ENCODE measurements around the gene PLEKHM1.
"Not testable (repeated sequence)": the region's sequence is repeated elsewhere in the genome, so short reads cannot be mapped to it uniquely, and the experiment has no call there.

PLEKHM1 gene

GRCh38 chr17:45490615-45491433 lies at the start of gene PLEKHM1:
Gene PLEKHM1, minus strand, starts transcription at chr17:45490721. Its CDS starts 8,237 bp downstream, at chr17:45482484.
- peak within 1 kb of the TSS; percentile 65 for H3K4me3 ChIP-seq (ENCODE audit: low read depth, low read length)

DNA sequence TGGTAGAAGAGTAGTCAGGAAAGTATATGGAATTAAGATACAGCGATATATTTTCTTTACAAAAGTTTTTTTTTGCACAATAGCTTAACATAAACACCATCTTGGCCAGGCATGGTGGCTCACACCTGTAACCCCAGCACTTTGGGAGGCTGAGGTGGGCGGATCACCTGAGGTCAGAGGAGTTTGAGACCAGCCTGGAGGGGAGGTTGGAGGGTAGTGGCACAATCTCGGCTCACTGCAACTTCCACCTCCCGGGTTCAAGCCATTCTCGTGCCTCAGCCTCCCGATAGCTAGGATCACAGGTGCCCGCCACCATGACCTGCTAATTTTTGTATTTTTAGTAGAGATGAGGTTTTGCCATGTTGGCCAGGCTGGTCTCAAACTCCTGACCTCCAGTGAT lies 47.6 kb upstream of the PLEKHM1 start:
- H3K4me3 ChIP-seq (ENCODE audit: low read depth, low read length) = not testable (repeated sequence)

GRCh38 chr17:45506072-45506471 lies 15.6 kb upstream of the PLEKHM1 start:
- not testable (repeated sequence) for H3K4me3 ChIP-seq (ENCODE audit: low read depth, low read length)

- not testable (repeated sequence) for H3K4me3 ChIP-seq (ENCODE audit: low read depth, low read length)
Measured at GRCh38 chr17:45505183-45505582, 14.7 kb upstream of the PLEKHM1 start.

DNA sequence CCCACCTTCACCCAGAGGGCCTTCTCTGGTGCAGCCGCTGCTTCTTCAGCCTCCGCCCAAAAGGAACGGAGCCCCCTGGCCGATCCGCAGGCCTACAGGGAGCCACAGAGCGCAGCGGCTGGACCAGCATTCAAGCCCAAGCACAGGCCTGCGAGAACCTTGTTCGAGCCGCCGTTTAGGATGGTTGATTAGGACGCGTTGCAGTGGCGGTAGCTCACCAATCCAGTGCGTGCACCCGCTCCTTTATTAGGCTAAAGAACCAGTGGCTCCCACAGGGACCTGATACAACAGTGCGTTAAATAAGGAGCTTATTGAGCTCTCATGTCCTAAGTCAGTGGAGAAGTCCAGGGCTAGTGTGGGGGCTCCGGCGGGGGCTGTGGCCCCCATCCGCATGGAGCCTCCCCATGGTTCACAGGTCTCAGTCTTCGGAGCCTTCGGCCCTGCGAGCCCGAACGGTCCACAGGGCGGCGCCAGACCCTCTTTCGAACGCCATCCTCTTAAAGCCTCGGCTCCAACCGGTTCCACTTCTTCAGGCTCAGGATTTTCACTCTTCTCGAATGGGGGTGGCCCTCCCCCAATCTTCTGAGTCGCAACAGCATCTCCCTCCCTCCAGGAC lies 10.7 kb upstream of the PLEKHM1 start:
- H3K4me3 ChIP-seq (ENCODE audit: low read depth, low read length) = not testable (repeated sequence)

GRCh38 chr17:45500478-45500877 lies 10.0 kb upstream of the PLEKHM1 start:
- H3K4me3 ChIP-seq (ENCODE audit: low read depth, low read length) = not testable (repeated sequence)

DNA sequence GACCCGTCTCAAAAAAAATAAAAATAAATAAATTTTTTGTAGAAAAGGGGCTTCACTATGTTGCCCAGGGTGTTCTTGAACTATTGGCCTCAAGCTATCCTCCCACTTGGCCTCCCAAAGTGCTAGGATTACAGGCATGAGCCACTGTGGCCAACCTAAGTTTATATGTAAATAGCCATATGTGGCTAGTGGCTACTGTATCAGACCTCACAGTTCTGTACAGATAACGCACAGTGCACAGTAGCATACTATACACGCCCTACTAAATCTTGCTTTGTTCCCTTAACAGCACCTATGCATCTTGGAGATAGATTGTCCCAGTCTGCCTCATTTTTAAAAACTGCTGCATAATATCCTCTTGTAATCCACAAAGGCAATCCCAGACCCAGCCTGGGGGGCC lies 8.7 kb upstream of the PLEKHM1 start:
- H3K4me3 ChIP-seq (ENCODE audit: low read depth, low read length) = not testable (repeated sequence)

GRCh38 chr17:45498377-45498776 lies 7.9 kb upstream of the PLEKHM1 start:
- H3K4me3 ChIP-seq (ENCODE audit: low read depth, low read length) = not testable (repeated sequence)

DNA sequence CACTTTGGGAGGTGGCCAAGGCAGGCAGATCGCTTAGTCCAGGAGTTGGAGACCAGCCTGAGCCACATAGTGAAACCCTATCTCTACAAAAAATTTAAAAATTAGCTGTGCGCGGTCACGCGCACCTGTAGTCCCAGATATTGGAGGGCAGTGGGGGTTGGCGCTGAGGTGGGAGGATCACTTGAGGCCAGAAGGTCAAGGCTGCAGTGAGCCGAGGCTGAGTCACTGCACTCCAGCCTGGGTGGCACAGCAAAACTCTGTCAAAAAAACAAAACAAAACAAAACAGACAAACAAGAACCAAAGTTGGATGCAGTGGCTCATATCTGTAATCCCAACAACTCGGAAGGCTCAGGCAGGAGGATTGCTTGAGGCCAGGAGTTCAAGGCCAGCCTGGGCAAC lies 6.9 kb upstream of the PLEKHM1 start:
- not testable (repeated sequence) for H3K4me3 ChIP-seq (ENCODE audit: low read depth, low read length)

DNA sequence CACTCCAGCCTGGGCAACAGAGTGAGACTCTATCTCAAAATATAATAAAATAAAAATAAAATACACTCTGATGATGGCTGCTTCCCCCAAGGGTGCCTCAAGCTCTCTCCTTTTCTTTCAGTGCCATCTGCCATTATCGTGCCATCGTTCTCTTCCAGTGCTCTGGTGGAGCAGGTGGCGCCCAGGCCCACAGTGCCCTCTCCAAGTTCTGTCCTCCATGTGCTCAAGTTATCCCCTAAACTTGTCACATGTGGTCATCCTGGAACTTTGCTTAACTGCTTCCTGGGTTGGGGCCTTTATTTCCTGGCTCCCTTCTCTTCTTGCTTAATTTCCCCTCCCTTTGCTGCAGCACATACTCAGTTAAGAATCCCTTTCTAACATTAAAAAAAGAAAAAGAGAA lies 6.0 kb upstream of the PLEKHM1 start:
- H3K4me3 ChIP-seq (ENCODE audit: low read depth, low read length) = not testable (repeated sequence)

- H3K4me3 ChIP-seq (ENCODE audit: low read depth, low read length) = not testable (repeated sequence)
Measured at GRCh38 chr17:45494556-45494955, 4.0 kb upstream of the PLEKHM1 start.

DNA sequence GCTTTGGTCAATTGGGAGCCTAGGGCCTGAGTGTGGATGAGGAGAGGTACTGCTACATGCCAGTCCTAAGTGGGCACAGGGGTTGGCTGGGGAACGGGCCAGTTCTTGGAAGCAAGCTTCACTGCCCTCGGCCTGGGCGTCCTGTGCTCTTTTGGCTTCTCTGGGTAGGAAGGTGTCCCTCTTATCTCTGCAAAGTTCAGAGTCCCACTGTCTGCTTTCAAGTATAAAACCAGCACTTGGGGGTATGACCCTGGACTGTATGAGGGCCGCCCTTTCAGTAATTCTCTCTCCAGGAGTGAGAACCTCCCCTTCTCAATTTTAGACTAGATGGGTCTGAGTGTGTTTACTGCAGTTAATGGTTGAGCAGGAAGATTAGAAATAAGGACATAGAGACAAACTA lies 1.6 kb upstream of the PLEKHM1 start:
- not testable (repeated sequence) for H3K4me3 ChIP-seq (ENCODE audit: low read depth, low read length)

DNA sequence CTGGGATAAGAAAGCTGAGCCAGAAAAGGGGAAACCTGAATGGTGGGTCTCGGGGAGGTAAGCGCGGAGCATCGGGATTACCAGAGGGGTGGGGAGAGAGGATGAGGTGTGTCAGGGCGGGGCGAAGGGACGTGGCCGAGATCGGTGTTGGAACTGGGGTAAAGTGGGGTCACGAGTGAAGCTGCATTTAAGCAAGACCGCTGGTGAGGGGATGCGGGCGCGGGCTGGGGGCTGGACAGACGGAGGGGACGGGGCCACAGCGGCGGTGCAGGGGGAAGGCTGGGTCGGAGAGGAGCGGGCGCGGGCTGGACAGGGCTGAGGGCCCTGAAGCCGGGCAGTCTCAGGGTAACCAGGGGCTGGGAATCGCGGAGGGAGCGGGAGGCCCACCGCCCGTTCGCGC lies 323 bp downstream of the PLEKHM1 start:
- peak overlapping the region; percentile 65 for H3K4me3 ChIP-seq (ENCODE audit: low read depth, low read length)

DNA sequence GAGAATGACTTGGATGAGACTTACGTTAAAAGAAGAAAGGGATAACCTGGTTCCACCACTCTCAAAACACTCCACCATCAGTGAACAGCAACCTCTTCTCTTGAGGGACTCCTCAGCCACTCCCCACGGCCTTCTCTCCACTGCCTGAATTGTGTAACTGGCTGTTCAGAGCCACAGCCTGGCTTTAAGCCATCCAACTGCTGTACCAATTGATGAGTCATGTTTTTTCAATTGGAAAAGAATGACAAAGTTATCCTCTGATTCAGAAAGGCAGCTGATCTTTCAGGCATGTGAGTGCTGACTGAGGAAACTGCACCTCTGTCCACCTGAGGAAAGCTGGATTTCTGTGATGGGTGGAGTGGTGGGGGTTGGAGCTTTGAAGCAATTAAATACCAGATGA lies 2.8 kb downstream of the PLEKHM1 start:
- not testable (repeated sequence) for H3K4me3 ChIP-seq (ENCODE audit: low read depth, low read length)

DNA sequence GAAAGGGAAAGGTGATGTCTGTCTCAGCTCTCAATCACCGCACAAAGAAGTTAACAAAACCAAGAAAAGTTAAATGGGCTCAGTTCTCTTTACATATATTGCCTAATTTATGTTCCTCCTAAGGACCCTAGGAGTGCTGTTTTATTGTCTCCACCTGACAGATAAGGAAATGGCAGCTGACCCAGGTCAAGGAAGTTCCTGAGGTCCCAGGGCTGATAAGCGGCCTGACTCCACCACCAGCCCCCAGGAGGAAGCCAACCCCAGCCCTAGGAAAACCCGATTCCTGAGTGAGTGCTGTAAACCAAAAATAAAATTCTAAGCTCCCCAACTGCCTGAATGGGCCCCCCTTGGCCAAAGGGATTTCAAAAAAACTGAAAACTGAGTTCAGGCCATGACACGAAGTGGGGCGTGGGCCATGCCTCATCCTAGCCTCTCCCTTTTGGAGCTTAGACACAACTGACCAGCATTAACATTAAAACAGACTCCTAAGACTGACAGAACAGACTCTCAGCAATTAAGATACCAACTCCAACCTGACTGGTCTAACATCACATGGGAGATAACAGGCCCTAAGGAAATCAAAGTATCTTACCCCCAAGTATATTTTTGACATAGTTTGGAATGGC lies 6.8 kb downstream of the PLEKHM1 start:
- not testable (repeated sequence) for H3K4me3 ChIP-seq (ENCODE audit: low read depth, low read length)

GRCh38 chr17:45483177-45483576 lies 7.3 kb downstream of the PLEKHM1 start:
- H3K4me3 ChIP-seq (ENCODE audit: low read depth, low read length) = not testable (repeated sequence)

DNA sequence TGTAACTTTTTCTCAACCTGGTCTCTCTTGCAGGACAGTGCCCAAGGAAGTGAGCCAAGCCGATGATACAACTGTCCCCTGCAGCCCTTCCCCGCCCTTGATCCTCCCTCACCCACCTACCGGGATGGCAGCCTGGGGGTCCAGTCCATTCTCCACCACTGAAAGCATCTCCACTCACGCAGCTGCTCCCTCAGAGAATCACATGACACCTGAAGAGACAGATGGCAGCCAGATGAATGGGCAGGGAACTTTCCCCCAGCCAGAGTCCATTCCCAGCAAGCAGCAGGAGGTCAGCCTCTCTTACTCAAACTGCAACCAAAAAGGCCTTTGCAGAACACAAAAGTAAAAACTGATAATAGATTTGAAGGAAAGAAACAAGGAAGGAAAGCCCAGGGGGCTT lies 8.2 kb downstream of the PLEKHM1 start:
- not testable (repeated sequence) for H3K4me3 ChIP-seq (ENCODE audit: low read depth, low read length)

DNA sequence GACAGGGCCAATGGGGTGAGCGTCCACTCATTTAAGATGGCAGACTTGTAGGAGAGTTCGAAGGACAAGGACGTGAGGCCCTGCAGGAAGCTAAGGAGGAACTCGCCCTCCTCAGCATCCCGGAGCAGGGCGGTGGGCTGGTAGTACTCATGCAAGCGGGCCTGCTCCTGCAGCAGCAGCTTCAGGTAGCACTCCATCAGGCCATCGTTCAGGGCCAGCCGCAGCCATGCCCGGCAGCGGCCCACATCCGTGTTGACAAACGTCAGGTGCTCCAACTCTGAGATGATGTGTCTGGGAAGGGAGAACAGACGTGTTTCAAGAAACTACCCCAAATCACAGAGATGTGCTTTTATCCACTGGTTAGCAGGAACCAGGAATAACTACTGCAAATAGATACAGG lies 15.1 kb downstream of the PLEKHM1 start:
- not testable (repeated sequence) for H3K4me3 ChIP-seq (ENCODE audit: low read depth, low read length)

GRCh38 chr17:45472249-45472648 lies 18.3 kb downstream of the PLEKHM1 start:
- not testable (repeated sequence) for H3K4me3 ChIP-seq (ENCODE audit: low read depth, low read length)

DNA sequence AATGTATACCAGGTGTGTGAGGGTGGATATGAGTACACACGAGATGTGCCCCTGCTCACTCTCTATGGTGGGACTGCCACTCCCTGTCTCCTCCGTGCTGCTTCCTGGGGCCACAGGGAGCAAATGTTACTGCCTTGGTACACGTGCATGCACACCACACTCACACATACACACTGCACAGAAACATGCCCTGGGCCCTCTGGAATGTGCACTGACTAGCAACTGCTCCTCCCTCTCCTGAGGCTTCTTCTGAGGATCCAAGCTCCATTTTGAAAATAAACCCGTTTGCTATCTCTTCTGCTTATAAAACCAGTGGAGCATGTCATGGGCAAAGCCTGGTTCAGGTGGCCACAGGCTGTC lies 21.3 kb downstream of the PLEKHM1 start:
- H3K4me3 ChIP-seq (ENCODE audit: low read depth, low read length) = not testable (repeated sequence)

DNA sequence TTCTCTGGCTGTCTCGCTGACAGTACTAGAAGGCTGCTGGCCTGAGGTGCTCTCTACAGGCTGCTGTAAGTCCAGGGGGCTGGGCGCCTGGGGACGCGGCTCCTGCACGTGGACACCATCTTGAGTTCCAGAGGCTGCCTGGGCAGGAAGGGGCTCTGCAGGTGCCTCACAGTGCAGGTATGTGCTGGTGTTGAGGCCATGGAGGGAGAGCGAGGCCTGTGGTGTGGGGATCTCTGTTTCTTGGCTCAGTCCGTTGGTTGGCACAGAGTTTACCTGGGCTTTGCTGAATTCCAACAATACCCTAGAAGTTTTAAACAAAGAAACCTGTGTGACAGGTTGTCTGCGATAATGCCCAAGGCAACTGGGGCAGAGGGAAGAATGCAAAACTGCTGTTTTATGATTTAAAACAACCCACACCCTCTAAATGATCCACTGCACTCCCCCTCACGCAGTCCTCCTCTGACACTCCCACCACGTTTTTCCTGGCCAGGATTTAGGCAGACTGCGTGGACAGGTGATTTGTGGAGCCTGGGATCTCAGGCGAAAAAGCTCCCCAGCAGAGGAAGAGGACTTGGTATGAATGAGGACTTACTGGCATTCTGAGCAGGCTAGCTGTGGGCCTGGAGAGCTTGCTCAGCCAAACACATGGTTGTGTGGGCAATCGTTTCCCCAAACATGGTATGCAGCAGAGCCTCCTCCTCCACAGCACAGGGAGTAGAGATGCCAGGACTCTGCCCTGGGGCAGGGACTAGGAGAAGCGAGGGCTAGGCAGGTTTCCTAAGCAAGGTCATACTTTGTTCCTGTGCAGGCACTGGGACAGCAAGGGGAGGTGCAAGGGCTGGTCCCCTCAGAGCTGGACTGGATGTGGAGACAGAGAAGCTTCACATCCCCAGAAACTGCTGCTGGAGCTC lies 22.0 kb downstream of the PLEKHM1 start:
- not testable (repeated sequence) for H3K4me3 ChIP-seq (ENCODE audit: low read depth, low read length)

All from WI38 (cell line).